GM12878 (cell line): Measurements from ENCODE around the gene ACACB. TPM values are rescaled to one million over a fixed set of nuclear protein-coding genes. Genes with fewer than 3 reads are reported as not detected.

Source experiments
- ATAC-seq: fragments of 200-7000 bp; cut with Tn5 transposase; 3 replicates; pipeline ENCODE4 v1.9.1; 2020; ENCODE audit warnings: mild to moderate bottlenecking, moderate library complexity
- BruUV-seq: library from RNA; stranded (reverse); fragments of 400-500 nt; replicated peaks from 2 replicates; lab custom pipeline; 2021; lab: Mats Ljungman, UMichigan
- CTCF ChIA-PET: fragments of 300-600 bp; sonication (Branson Sonifier 250); formaldehyde crosslinking; extraction: SDS; loops from one replicate; lab custom pipeline; 2021; ENCODE audit warnings: inconsistent platforms; lab: Yijun Ruan, JAX
- POLR2A ChIA-PET: fragments of 350-600 bp; formaldehyde crosslinking; extraction: SDS; loops from one replicate; lab custom pipeline; 2021; ENCODE audit warnings: inconsistent platforms; lab: Charles Lee
- RAD21 ChIA-PET: fragments of 300-600 bp; sonication (Branson Sonifier 250); formaldehyde crosslinking; loops from one replicate; lab custom pipeline; 2023; ENCODE audit warnings: antibody characterized with exemption; ENCODE audit not compliant: unreplicated experiment; lab: Charles Lee
- SMC1A ChIA-PET: fragments of 300-600 bp; sonication (Branson Sonifier 250); formaldehyde crosslinking; loops from one replicate; lab custom pipeline; 2023; ENCODE audit not compliant: unreplicated experiment, uncharacterized antibody; lab: Charles Lee
- DNase-seq: peaks from one replicate; pipeline ENCODE4 v3.0.0-alpha.2; 2011; ENCODE audit warnings: low read depth, low spot score
- FAIRE-seq: peaks from 3 replicates; lab custom pipeline; 2011; peaks lifted over from hg19 to GRCh38; lab: Jason Lieb, UNC
- H2AFZ ChIP-seq: 2 replicates; pipeline ENCODE4 v1.6.0; 2011; ENCODE audit warnings: low read depth, low read length, control low read depth; ENCODE audit not compliant: control insufficient read depth
- H3K27ac ChIP-seq: 2 replicates; pipeline ENCODE4 v1.5.1; 2011; ENCODE audit warnings: control low read depth; ENCODE audit not compliant: control insufficient read depth, insufficient read depth
- H3K27me3 ChIP-seq, 2 experiments: replicated peaks in 1 of 2; 2 replicates each; pipeline versions ENCODE4 v1.6.0 to v1.6.1; 2011; ENCODE audit warnings: low read length in 1 of 2; ENCODE audit not compliant: control insufficient read depth in 2 of 2, insufficient read depth in 2 of 2
- H3K36me3 ChIP-seq, 2 experiments: 2 replicates each; pipeline ENCODE4 v1.5.1; 2011; ENCODE audit warnings: low read length in 1 of 2; ENCODE audit not compliant: control insufficient read depth in 2 of 2, insufficient read depth in 2 of 2
- H3K4me1 ChIP-seq: 2 replicates; pipeline ENCODE4 v1.6.1; 2011; ENCODE audit warnings: mild to moderate bottlenecking, low read length, moderate library complexity, mixed read lengths; ENCODE audit not compliant: control insufficient read depth, insufficient read depth
- H3K4me2 ChIP-seq: 2 replicates; pipeline ENCODE4 v1.6.0; 2011; ENCODE audit warnings: control low read depth; ENCODE audit not compliant: control insufficient read depth, insufficient read depth
- H3K4me3 ChIP-seq: fragments of 200-600 bp; sonication (generic); 2 replicates; pipeline ENCODE4 v1.5.1; 2016
- H3K79me2 ChIP-seq: 2 replicates; pipeline ENCODE4 v1.6.0; 2011; ENCODE audit warnings: low read length; ENCODE audit not compliant: control insufficient read depth, insufficient read depth
- H3K9ac ChIP-seq: 2 replicates; pipeline ENCODE4 v1.8.0; 2011; ENCODE audit warnings: low read length, control low read depth, mixed read lengths; ENCODE audit not compliant: control insufficient read depth, insufficient read depth
- H3K9me3 ChIP-seq: replicated peaks from 3 replicates; pipeline ENCODE4 v1.5.1; 2011; ENCODE audit warnings: mild to moderate bottlenecking, low read length; ENCODE audit not compliant: control insufficient read depth, insufficient read depth
- H4K20me1 ChIP-seq: 2 replicates; pipeline ENCODE4 v1.6.0; 2011; ENCODE audit not compliant: control insufficient read depth, insufficient read depth
- ASH2L ChIP-seq: fragments of 300-600, 200-600 bp; sonication (generic); IDR thresholded peaks from 2 replicates; pipeline ENCODE4 v1.6.1; 2017; ENCODE audit warnings: low read depth, mild to moderate bottlenecking, borderline replicate concordance
- BRCA1 ChIP-seq: IDR thresholded peaks from 2 replicates; pipeline ENCODE4 v1.6.1; 2011; ENCODE audit warnings: low read depth, low read length, improper control_type of control experiment
- HCFC1 ChIP-seq: fragments of 150-350 bp; IDR thresholded peaks from 2 replicates; pipeline ENCODE4 v1.6.1; 2014; ENCODE audit warnings: low read length
- HDAC2 ChIP-seq: fragments of 200-600 bp; sonication (generic); IDR thresholded peaks from 2 replicates; pipeline ENCODE4 v1.6.1; 2017
- NFYA ChIP-seq: IDR thresholded peaks from 2 replicates; pipeline ENCODE4 v1.6.1; 2011; ENCODE audit warnings: low read depth, mild to moderate bottlenecking, low read length, improper control_type of control experiment, borderline replicate concordance
- POLR2A ChIP-seq: IDR thresholded peaks from 2 replicates; pipeline ENCODE4 v1.6.1; 2011; ENCODE audit warnings: low read depth, mild to moderate bottlenecking, low read length
- RCOR1 ChIP-seq: conservative IDR thresholded peaks from 2 replicates; pipeline ENCODE4 v1.6.1; 2012; ENCODE audit warnings: low read depth, low read length, improper control_type of control experiment
- RUNX3 ChIP-seq: IDR thresholded peaks from 2 replicates; pipeline ENCODE4 v1.6.1; 2012; ENCODE audit warnings: low read length, inconsistent platforms
- TCF3 ChIP-seq: IDR thresholded peaks from 2 replicates; pipeline ENCODE4 v1.6.1; 2012; ENCODE audit warnings: low read depth, mild to moderate bottlenecking, low read length, borderline replicate concordance; ENCODE audit not compliant: insufficient read depth
- WGBS: methylation state at CpG from one replicate; pipeline ENCODE4 v1.1.6; 2016; ENCODE audit warnings: low lambda C conversion rate; ENCODE audit not compliant: insufficient replicate concordance, insufficient coverage; ENCODE audit errors: missing lambda C conversion rate; 5-methylcytosine and 5-hydroxymethylcytosine counted together
- in situ Hi-C: fragments of 300-500 bp; cut with MboI; formaldehyde crosslinking; loops from 9 replicates; pipeline ENCODE4 v1.14.3; 2018; ENCODE audit warnings: mixed read lengths
- intact Hi-C: fragments of 100-400 bp; cut with micrococcal nuclease; formaldehyde crosslinking; loops from one replicate; pipeline ENCODE4 v1.14.2; 2022; ENCODE audit not compliant: unreplicated experiment
- polyA plus RNA-seq, 11 experiments: library from polyadenylated mRNA; depleted of rRNA in 4 of 11; unstranded in 6 of 11; stranded (reverse) in 5 of 11; fragments of >200 nt; fragmentation: Nextera tagmentation in 4 of 11; fragmentation: Illumina TruSeq in 1 of 11; extraction: Ambion mirVana in 4 of 11; extraction: Trizol in 1 of 11; gene quantifications; 1 replicate in 1 of 11; 2 replicates in 10 of 11; pipeline versions ENCODE4 v1.2.1 to v1.2.3, GENCODE V29; 2011 to 2016; ENCODE audit warnings: inconsistent platforms in 2 of 11, missing spikeins in 2 of 11, low read depth in 1 of 11
- total RNA-seq, 4 experiments: library from RNA; depleted of rRNA in 3 of 4; stranded (reverse); fragments of >200 nt in 3 of 4; fragmentation: Illumina TruSeq in 1 of 4; extraction: Trizol in 1 of 4; gene quantifications; 2 replicates each; pipeline versions ENCODE4 v1.2.1 to v1.2.3, GENCODE V29; 2013 to 2021
- TF ChIP-seq, protein P1 (sequence below): fragments of 450-650 bp; IDR thresholded peaks from 2 replicates; pipeline ENCODE4 v1.6.1; 2018; ENCODE audit warnings: borderline replicate concordance, mild to moderate bottlenecking; ENCODE audit not compliant: partially characterized antibody
- TF ChIP-seq, protein P2 (sequence below): fragments of 450-650 bp; formaldehyde crosslinking; IDR thresholded peaks from 2 replicates; pipeline ENCODE4 v1.5.0; 2022; ENCODE audit warnings: mild to moderate bottlenecking, missing genetic modification characterization

Gene ACACB
- total and polyA plus RNA-seq, 10 of the 15 experiments (the other 5 are each of a cell fraction or from before 2014, with no cell fraction given) = 0.05 to 1.9 (median 0.38) TPM; not detected in 2

DNA sequence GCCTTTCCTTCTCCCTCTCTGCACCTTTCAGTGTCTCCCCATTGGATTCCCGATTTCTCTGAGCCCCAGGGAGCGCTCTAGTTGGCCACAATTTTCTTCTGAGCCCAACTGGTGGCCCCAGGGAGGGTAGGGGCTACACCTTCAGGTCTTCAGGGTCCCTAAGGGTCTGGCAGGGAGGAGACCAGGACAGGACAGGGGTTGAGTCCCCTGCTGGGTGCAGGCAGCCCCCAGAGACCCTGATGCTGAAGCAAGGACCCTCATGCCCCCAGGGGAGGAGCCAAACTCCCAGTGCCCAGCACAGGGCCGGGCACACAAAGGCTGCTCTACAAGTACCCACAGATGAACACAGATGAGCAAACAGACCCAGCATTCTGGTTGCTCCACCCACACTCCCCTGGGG is 180.0 kb downstream of the ACACB start:
- WGBS = 3% methylated on average over 3 of the region's 3 CpGs

More for the DNA sequence above, 180.0 kb downstream of the ACACB start:
- ChIA-PET SMC1A (no interaction called here), RAD21 (no interaction called here), CTCF (no interaction called here), POLR2A (no interaction called here)
- BruUV-seq = no TSS peak
- H3K9me3 ChIP-seq = no peaks in the 10 kb centered on the region
- intact Hi-C loops (no loop called here), in situ Hi-C loops (no loop called here)
- H3K4me1 ChIP-seq = no peaks in the 10 kb centered on the region
- no peak overlapping the region for H3K4me3 ChIP-seq
- no peak overlapping the region for H3K9ac ChIP-seq
- H3K27ac ChIP-seq = no peak overlapping the region
- TF ChIP-seq RUNX3 = no peak
- no peak for TF ChIP-seq NFYA
- no peak for TF ChIP-seq HCFC1
- no peak for TF ChIP-seq RCOR1
- TF ChIP-seq, protein P1, sequence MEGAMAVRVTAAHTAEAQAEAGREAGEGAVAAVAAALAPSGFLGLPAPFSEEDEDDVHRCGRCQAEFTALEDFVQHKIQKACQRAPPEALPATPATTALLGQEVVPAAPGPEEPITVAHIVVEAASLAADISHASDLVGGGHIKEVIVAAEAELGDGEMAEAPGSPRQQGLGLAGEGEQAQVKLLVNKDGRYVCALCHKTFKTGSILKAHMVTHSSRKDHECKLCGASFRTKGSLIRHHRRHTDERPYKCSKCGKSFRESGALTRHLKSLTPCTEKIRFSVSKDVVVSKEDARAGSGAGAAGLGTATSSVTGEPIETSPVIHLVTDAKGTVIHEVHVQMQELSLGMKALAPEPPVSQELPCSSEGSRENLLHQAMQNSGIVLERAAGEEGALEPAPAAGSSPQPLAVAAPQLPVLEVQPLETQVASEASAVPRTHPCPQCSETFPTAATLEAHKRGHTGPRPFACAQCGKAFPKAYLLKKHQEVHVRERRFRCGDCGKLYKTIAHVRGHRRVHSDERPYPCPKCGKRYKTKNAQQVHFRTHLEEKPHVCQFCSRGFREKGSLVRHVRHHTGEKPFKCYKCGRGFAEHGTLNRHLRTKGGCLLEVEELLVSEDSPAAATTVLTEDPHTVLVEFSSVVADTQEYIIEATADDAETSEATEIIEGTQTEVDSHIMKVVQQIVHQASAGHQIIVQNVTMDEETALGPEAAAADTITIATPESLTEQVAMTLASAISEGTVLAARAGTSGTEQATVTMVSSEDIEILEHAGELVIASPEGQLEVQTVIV = no peak
- no peak for TF ChIP-seq POLR2A
- TF ChIP-seq ASH2L = no peak
- TF ChIP-seq, protein P2, sequence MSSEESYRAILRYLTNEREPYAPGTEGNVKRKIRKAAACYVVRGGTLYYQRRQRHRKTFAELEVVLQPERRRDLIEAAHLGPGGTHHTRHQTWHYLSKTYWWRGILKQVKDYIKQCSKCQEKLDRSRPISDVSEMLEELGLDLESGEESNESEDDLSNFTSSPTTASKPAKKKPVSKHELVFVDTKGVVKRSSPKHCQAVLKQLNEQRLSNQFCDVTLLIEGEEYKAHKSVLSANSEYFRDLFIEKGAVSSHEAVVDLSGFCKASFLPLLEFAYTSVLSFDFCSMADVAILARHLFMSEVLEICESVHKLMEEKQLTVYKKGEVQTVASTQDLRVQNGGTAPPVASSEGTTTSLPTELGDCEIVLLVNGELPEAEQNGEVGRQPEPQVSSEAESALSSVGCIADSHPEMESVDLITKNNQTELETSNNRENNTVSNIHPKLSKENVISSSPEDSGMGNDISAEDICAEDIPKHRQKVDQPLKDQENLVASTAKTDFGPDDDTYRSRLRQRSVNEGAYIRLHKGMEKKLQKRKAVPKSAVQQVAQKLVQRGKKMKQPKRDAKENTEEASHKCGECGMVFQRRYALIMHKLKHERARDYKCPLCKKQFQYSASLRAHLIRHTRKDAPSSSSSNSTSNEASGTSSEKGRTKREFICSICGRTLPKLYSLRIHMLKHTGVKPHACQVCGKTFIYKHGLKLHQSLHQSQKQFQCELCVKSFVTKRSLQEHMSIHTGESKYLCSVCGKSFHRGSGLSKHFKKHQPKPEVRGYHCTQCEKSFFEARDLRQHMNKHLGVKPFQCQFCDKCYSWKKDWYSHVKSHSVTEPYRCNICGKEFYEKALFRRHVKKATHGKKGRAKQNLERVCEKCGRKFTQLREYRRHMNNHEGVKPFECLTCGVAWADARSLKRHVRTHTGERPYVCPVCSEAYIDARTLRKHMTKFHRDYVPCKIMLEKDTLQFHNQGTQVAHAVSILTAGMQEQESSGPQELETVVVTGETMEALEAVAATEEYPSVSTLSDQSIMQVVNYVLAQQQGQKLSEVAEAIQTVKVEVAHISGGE = no peak
- no peak for TF ChIP-seq BRCA1
- TF ChIP-seq HDAC2 = no peak
- no peak for TF ChIP-seq TCF3
- H2AFZ ChIP-seq = no peak overlapping the region
- peaks cover 0 to 3% of the 10 kb centered on the region in 2 experiments; a peak in 3 of 4 replicates for H3K27me3 ChIP-seq
- DNase-seq (no peak), ATAC-seq (no peak), FAIRE-seq (no peak)
- no peaks in the 10 kb centered on the region for H3K36me3 ChIP-seq
- no peak overlapping the region for H3K4me2 ChIP-seq
- H3K79me2 ChIP-seq = no peaks in the 10 kb centered on the region
- H4K20me1 ChIP-seq = no peaks in the 10 kb centered on the region
